ENCODE results near the gene ATF6B. TPM values are rescaled to one million over a fixed set of nuclear protein-coding genes. Genes with fewer than 3 reads are reported as not detected.
A peak's percentile ranks its signal among the peaks of the same experiment; 100 is the strongest.
"Not testable (repeated sequence)": the region's sequence is repeated elsewhere in the genome, so short reads cannot be mapped to it uniquely, and the experiment has no call there.

Gene ATF6B
- total RNA-seq, 2 donors from 2014 or later = 15.0 to 15.3 TPM

DNA sequence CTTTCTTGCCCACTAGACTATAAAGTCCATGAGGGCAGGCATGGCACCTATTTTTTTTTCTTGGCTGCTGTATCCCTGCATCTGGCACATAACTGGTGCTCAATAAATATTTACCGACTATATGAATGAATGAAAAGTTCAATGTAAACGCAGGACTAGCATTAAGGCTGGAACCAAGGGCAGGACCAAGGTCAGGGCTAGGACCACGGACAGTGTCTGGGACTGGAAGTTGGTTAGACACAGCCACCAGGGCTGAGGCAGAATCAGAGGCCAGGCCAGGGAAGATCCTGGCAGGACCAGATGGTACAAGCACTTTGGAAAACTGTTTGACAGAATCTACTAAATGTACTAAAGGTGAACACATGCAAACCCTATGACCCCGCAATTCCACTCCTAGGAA lies 22.6 kb downstream of the ATF6B start:
- Histone ChIP-seq H3K36me3 (no peaks in the 10 kb centered on the region), H3K9me3 (no peaks in the 10 kb centered on the region), H3K4me1 (peaks cover 0 to 55% of the 10 kb centered on the region in 2 donors), H3K4me3 (no peak overlapping the region), H3K27ac (peak overlapping the region; percentile 51 to 89), H3K27me3 (no peaks in the 10 kb centered on the region)
- TF ChIP-seq, protein P1, sequence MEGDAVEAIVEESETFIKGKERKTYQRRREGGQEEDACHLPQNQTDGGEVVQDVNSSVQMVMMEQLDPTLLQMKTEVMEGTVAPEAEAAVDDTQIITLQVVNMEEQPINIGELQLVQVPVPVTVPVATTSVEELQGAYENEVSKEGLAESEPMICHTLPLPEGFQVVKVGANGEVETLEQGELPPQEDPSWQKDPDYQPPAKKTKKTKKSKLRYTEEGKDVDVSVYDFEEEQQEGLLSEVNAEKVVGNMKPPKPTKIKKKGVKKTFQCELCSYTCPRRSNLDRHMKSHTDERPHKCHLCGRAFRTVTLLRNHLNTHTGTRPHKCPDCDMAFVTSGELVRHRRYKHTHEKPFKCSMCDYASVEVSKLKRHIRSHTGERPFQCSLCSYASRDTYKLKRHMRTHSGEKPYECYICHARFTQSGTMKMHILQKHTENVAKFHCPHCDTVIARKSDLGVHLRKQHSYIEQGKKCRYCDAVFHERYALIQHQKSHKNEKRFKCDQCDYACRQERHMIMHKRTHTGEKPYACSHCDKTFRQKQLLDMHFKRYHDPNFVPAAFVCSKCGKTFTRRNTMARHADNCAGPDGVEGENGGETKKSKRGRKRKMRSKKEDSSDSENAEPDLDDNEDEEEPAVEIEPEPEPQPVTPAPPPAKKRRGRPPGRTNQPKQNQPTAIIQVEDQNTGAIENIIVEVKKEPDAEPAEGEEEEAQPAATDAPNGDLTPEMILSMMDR (IDR thresholded peaks at IDR 0.05) = no peak
- no peak for DNase-seq (ENCODE audit: low spot score)

DNA sequence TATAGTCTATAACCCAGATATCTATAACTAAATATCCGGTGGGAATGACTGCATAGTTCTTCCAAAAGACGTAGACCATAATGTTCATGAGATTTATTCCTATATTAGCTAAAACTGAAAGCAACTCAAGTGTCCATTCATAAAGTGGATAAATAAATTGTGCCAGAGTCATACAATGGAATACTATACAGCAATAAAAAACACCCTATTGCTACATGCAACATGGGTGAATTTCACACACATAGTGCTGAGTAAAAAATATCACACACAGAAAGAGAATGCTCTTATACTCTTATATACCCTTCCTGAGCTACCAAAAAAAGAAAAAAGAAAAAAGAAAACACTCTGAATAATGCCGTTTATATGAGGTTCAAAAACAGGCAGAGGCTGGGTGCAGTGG lies 25.8 kb downstream of the ATF6B start:
- TF ChIP-seq, protein P1 (IDR thresholded peaks at IDR 0.05) = no peak
- no peaks in the 10 kb centered on the region for H3K9me3 ChIP-seq
- DNase-seq (ENCODE audit: low spot score) = no peak

DNA sequence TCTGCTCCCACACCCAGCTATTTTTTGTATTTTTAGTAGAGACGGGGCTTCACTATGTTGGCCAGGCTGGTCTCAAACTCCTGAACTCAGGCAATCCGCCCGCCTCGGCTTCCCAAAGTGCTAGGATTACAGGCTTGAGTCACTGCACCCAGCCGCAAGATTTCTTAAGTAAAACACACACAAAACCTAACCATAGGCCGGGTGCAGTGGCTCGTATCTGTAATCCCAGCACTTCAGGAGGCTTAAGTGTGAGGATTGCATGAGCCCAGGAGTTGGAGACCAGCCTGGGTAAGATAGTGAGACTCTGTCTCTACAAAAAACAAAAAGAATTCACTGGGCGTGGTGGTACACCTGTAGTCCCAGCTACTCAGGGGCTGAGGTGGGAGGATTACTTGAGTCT lies 27.8 kb downstream of the ATF6B start:
- Histone ChIP-seq H3K36me3 (peaks cover 33% of the 10 kb centered on the region), H3K4me1 (peaks cover 0 to 16% of the 10 kb centered on the region in 2 donors)
- H3K4me3 ChIP-seq; H3K27ac ChIP-seq; H3K27me3 ChIP-seq; H3K9me3 ChIP-seq; DNase-seq (ENCODE audit: low spot score): not testable (repeated sequence)

More for the DNA sequence above, 25.8 kb downstream of the ATF6B start:
- Histone ChIP-seq H3K4me1 (peaks cover 0 to 23% of the 10 kb centered on the region in 2 donors), H3K27ac (no peak overlapping the region), H3K36me3 (peaks cover 14% of the 10 kb centered on the region), H3K4me3 (no peak overlapping the region), H3K27me3 (no peaks in the 10 kb centered on the region)

DNA sequence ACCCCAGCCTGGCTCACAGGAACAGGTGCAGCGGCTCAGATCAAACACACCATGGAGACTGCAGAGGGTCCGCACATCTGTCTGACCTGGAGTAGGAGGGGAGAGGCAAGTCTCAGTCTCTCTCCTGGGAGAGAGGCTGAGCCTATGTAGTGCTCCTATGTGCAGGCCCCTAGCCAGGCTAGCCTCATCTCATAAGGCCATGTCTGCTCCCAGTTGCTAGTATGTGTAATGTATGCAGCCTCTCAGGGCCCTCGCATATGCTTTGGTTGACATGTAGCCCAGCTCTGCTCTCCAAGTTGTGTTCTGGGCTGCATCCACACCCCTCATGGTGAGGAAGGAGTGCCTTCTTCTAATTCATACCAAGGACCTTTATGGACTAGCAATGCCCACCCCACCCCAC lies 30.7 kb downstream of the ATF6B start:
- H3K4me1 ChIP-seq = peaks cover 0 to 35% of the 10 kb centered on the region in 2 donors
- no peak overlapping the region for H3K27ac ChIP-seq
- H3K27me3 ChIP-seq = no peaks in the 10 kb centered on the region
- H3K4me3 ChIP-seq = no peak overlapping the region
- H3K36me3 ChIP-seq = peaks cover 33% of the 10 kb centered on the region
- DNase-seq (ENCODE audit: low spot score) = no peak
- no peaks in the 10 kb centered on the region for H3K9me3 ChIP-seq
- TF ChIP-seq, protein P1 (IDR thresholded peaks at IDR 0.05) = no peak

DNA sequence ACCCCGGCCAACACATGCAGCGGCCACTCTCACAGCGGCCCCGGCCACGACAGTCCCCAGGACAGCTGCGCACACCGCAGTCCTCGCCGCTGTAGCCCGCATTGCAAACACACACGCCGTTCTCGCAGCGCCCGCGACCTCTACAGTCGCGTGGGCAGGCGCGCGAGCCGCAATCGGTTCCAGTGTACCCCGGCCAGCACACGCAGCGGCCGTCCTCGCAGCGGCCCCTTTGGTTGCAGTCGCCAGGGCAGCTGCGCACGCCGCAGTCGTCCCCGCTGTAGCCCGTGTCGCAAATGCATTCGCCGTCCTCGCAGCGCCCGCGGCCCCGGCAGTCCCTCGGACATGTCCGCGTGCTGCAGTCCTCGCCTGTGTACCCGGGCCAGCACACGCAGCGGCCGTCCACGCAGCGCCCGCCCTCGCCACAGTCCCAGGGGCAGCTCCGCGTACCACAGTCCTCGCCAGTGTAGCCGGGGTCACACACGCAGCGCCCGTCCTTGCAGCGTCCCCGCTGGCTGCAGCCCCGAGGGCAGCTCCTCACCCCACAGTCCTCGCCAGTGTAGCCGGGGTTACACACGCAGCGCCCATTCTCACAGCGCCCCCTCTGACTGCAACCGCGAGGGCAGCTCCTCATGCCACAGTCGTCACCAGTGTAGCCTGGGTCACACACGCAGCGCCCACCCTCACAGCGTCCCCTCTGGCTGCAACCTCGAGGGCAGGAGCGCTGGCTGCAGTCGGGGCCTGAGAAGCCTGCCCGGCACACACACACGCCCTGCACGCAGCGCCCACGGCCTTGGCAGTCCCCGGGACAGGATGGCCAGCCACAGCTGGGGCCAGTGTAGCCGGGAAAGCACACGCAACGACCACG lies 31.4 kb downstream of the ATF6B start:
- peak overlapping the region in 1 of 2 donors; percentile 28 for H3K4me3 ChIP-seq
- H3K9me3 ChIP-seq = no peaks in the 10 kb centered on the region
- H3K27ac ChIP-seq = no peak overlapping the region
- peaks cover 0 to 42% of the 10 kb centered on the region in 2 donors for H3K4me1 ChIP-seq
- peaks cover 33% of the 10 kb centered on the region for H3K36me3 ChIP-seq
- no peaks in the 10 kb centered on the region for H3K27me3 ChIP-seq
- TF ChIP-seq, protein P1 (IDR thresholded peaks at IDR 0.05) = no peak
- no peak for DNase-seq (ENCODE audit: low spot score)

DNA sequence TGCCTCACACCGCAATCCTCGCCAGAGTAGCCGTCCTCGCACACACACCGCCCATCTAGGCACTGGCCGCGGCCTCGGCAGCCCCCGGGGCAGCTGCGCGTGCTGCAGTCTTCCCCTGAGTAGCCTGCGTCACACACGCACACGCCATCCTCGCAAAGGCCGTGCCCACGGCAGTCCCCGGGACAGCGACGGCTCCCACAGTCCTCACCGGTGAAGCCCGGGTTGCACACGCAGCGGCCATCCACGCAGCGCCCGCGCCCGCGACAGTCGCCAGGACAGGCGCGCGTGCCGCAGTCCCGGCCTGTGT lies 32.0 kb downstream of the ATF6B start:
- Histone ChIP-seq H3K36me3 (peaks cover 35% of the 10 kb centered on the region), H3K27ac (no peak overlapping the region), H3K4me3 (peak overlapping the region in 1 of 2 donors; percentile 28), H3K4me1 (peaks cover 0 to 48% of the 10 kb centered on the region in 2 donors), H3K9me3 (no peaks in the 10 kb centered on the region), H3K27me3 (no peaks in the 10 kb centered on the region)
- no peak for DNase-seq (ENCODE audit: low spot score)
- TF ChIP-seq, protein P1 (IDR thresholded peaks at IDR 0.05) = no peak
